Activated CD4-positive, alpha-beta T cell treated with anti-CD3 and anti-CD28 coated beads for 36 hours (primary cell): Measurements from ENCODE around the gene PCDHGA1. TPM values are rescaled to one million over a fixed set of nuclear protein-coding genes. Genes with fewer than 3 reads are reported as not detected.
A peak's percentile ranks its signal among the peaks of the same experiment; 100 is the strongest.

ENCODE experiments used
- ATAC-seq: fragments of 200-7000 bp; cut with Tn5 transposase; one replicate; pipeline ENCODE4 v1.10.0; 2021; ENCODE audit warnings: mild to moderate bottlenecking, moderate library complexity
- CTCF ChIA-PET: fragments of 350-600 bp; sonication (Branson Sonifier 250); formaldehyde crosslinking; loops from one replicate; lab custom pipeline; 2021; ENCODE audit warnings: antibody characterized with exemption; lab: Charles Lee
- POLR2A ChIA-PET: fragments of 350-600 bp; sonication (Branson Sonifier 250); formaldehyde crosslinking; loops from one replicate; lab custom pipeline; 2021; ENCODE audit warnings: antibody characterized with exemption, inconsistent platforms; lab: Charles Lee
- DNase-seq: peaks from one replicate; pipeline ENCODE4 v3.0.0-alpha.2; 2020
- H3K27ac Mint-ChIP-seq: one replicate; pipeline ENCODE4 v1.8.0; 2021; ENCODE audit warnings: mixed read lengths
- H3K27me3 Mint-ChIP-seq: one replicate; pipeline ENCODE4 v1.8.0; 2021; ENCODE audit warnings: mixed read lengths
- H3K36me3 Mint-ChIP-seq: one replicate; pipeline ENCODE4 v1.8.0; 2021; ENCODE audit warnings: low read depth, mixed read lengths
- H3K4me1 Mint-ChIP-seq: one replicate; pipeline ENCODE4 v1.8.0; 2021; ENCODE audit warnings: mixed read lengths
- H3K4me3 Mint-ChIP-seq: one replicate; pipeline ENCODE4 v1.8.0; 2021; ENCODE audit warnings: mild to moderate bottlenecking, moderate library complexity, mixed read lengths
- H3K9me3 Mint-ChIP-seq: one replicate; pipeline ENCODE4 v1.8.0; 2021; ENCODE audit warnings: low read depth, mixed read lengths
- intact Hi-C, 2 experiments: fragments of 100-400 bp; cut with DNase I in 1 of 2; cut with micrococcal nuclease in 1 of 2; formaldehyde crosslinking; loops; one replicate each; pipeline versions ENCODE4 v1.14.2 to v1.15.1; 2022 to 2024; cut with DNase I, micrococcal nuclease
- total RNA-seq, 2 experiments: library from RNA; stranded (reverse); gene quantifications; one replicate each; pipeline ENCODE4 v1.2.3, GENCODE V29; 2021

The PCDHGA1 gene
- total RNA-seq, 2 experiments from 2014 or later, result 0.05 TPM; not detected in 1

DNA sequence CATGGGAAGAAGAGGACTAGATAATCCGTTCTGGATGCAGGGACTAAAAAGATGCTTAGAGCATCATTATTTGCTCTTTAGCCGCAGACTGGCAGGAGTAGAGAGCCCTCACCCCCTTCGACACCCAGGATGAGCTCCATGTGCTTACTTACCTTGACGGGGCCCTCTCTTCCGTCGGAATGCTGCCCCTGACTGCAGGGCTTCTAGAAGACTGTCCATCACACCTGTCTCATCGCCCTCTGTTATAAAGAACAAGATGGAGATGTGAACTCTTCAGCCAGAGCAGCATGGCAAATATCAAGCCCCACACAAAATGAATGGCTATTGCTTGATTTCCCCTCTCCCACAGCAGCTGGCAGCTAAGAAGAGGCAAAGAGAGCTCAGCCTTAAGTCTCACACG is 193.7 kb downstream of the PCDHGA1 start:
- no peak overlapping the region for H3K27ac Mint-ChIP-seq
- DNase-seq, result no peak
- peaks cover 28% of the 10 kb centered on the region for H3K4me1 Mint-ChIP-seq
- ChIA-PET CTCF (interaction anchor here (0.6 to 10.2 kb wide), 20 partner anchors 11 to 756 kb away, joined by 3 to 101 read pairs (median 5); partner anchors contain the start of genes PCDHGA10, PCDHGA11, PCDHGA12 and PCDHGA4), POLR2A (no interaction called here)
- H3K27me3 Mint-ChIP-seq, result no peaks in the 10 kb centered on the region
- ATAC-seq, result no peak
- no peaks in the 10 kb centered on the region for H3K9me3 Mint-ChIP-seq
- peaks cover 66% of the 10 kb centered on the region for H3K36me3 Mint-ChIP-seq
- H3K4me3 Mint-ChIP-seq, result no peak overlapping the region
- intact Hi-C loops, result loop anchor here (1.0 to 5.0 kb wide), 7 partner anchors 33 to 203 kb away; partner anchors contain the start of genes PCDHGA10 (in 1 of the 2), PCDHGA11 (in 1 of the 2), PCDHGA12 (in 1 of the 2) and PCDHGB7 (in 1 of the 2)

DNA sequence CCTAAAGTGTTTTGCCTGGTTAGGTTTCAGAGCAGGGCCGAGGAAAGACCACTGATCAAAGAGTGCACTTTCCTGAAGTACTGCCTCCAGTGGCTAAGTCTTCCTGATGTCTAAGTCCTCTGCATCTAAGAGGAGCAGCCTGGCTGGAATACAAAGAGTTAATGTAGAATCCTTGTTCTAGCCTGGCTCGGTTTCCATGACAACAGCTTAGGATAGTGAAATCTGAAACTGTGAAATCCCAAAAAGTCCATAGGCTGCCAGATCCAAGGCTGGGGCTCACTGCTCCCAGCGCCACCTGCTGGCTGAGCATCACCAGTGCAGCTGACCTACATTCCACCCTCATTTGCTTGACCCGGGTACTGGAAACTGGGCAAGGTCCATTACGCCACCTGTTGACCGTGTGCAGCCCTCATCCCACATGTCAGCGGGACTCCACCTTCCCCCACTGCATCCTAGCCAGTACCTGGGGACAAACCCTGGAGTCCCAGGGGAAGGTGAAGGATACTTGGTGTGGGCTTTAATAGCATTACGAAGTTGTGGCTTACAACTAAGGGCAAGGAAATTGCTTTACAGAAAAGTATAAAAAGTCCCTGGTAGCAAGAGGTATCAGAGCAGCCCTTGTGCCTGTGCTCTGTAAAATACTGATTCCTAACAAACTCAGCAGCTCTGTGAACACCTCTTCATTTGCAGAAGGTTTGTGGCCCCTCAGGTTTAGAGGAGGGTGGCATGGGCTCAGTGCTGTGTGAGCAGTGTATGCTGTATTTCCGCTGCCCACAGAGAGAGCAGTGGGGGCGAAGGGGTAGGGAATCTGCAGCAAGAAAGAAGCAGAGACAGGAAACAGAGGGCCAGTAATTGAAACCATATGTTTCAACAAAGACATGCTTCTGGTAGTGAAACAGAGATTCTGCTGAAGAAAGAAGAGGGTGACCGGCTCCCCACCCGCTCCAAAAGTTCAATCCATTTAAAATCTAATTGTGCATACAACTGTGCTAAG is 194.6 kb downstream of the PCDHGA1 start:
- Mint-ChIP-seq H3K4me1 (peaks cover 28% of the 10 kb centered on the region), H3K27ac (no peak overlapping the region), H3K4me3 (no peak overlapping the region), H3K27me3 (no peaks in the 10 kb centered on the region), H3K36me3 (peaks cover 57% of the 10 kb centered on the region), H3K9me3 (no peaks in the 10 kb centered on the region)
- ChIA-PET POLR2A (no interaction called here), CTCF (interaction anchor here (0.5 to 10.2 kb wide), 19 partner anchors 11 to 757 kb away, joined by 3 to 101 read pairs (median 5); partner anchors contain the start of genes PCDHGA10, PCDHGA11, PCDHGA12 and PCDHGB5)
- DNase-seq (peak; percentile 67), ATAC-seq (peak; percentile 62)
- intact Hi-C loops, result loop anchor here (1.0 to 5.0 kb wide), 7 partner anchors 32 to 204 kb away; partner anchors contain the start of genes PCDHGA10 (in 1 of the 2), PCDHGA11 (in 1 of the 2), PCDHGA12 (in 1 of the 2) and PCDHGB7 (in 1 of the 2)

DNA sequence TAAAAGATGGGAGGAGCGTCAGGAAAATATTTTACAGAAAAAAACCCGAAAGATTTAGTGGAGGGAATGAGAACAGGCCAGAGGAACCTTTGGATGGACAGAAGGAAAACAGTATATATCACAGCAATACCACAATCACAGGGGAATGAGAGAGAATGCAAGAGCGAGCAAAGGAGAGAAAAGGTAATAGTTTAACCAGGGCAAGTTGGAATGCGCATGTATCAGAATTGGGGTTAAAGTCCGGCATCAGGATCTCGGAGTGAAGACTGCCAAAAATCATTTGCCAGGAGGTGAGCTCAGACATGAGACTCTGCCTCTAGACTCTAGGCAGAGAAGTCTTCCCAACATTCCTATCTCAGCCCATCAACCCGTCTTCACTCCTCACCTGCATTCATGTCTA is 195.3 kb downstream of the PCDHGA1 start:
- intact Hi-C loops, result loop anchor here (2.0 kb wide), 3 partner anchors 105 to 205 kb away; partner anchors contain the start of genes PCDHGA10 (in 1 of the 2), PCDHGA11 (in 1 of the 2) and TAF7 (in 1 of the 2)
- H3K4me3 Mint-ChIP-seq, result no peak overlapping the region
- ChIA-PET POLR2A (no interaction called here), CTCF (interaction anchor here (0.6 to 10.2 kb wide), 11 partner anchors 10 to 339 kb away, joined by 3 to 101 read pairs (median 10); partner anchors contain the start of genes PCDHB9, PCDHGA10, PCDHGA11 and PCDHGA12)
- no peaks in the 10 kb centered on the region for H3K27me3 Mint-ChIP-seq
- H3K36me3 Mint-ChIP-seq, result peaks cover 50% of the 10 kb centered on the region
- H3K4me1 Mint-ChIP-seq, result peaks cover 26% of the 10 kb centered on the region
- H3K27ac Mint-ChIP-seq, result no peak overlapping the region
- no peaks in the 10 kb centered on the region for H3K9me3 Mint-ChIP-seq
- ATAC-seq, result no peak
- DNase-seq, result no peak

DNA sequence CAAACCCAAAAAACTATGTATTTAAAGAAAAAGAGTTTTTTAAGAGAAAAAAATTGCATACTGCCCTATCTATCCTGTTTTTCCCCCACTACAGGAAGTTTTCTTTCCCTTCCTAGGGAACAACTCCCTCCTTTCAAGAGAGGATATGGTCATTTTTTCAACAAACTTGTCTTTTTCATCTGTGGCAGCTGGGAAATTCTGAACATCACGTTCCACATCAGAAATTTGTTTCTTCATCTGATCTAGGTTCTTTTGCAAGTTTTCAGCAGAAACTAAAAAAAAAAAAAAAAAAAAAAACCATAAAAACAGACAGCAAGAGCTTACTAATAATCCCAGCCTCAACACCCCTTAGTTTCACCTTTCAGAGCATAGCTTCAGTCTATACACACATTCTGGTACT is 197.1 kb downstream of the PCDHGA1 start:
- intact Hi-C loops, result no loop called here
- Mint-ChIP-seq H3K9me3 (no peaks in the 10 kb centered on the region), H3K4me1 (peaks cover 9% of the 10 kb centered on the region), H3K27ac (no peak overlapping the region), H3K4me3 (no peak overlapping the region), H3K36me3 (peaks cover 36% of the 10 kb centered on the region), H3K27me3 (no peaks in the 10 kb centered on the region)
- ATAC-seq, result no peak
- ChIA-PET POLR2A (interaction anchor here (0.6 kb wide), 1 partner anchor 53 kb away, joined by 7 read pairs; no protein-coding TSS in a partner anchor), CTCF (interaction anchor here (1.0 to 10.2 kb wide), 5 partner anchors 15 to 115 kb away, joined by 3 to 101 read pairs (median 8); partner anchors contain the start of genes PCDHGA10 and PCDHGA12)
- DNase-seq, result no peak

DNA sequence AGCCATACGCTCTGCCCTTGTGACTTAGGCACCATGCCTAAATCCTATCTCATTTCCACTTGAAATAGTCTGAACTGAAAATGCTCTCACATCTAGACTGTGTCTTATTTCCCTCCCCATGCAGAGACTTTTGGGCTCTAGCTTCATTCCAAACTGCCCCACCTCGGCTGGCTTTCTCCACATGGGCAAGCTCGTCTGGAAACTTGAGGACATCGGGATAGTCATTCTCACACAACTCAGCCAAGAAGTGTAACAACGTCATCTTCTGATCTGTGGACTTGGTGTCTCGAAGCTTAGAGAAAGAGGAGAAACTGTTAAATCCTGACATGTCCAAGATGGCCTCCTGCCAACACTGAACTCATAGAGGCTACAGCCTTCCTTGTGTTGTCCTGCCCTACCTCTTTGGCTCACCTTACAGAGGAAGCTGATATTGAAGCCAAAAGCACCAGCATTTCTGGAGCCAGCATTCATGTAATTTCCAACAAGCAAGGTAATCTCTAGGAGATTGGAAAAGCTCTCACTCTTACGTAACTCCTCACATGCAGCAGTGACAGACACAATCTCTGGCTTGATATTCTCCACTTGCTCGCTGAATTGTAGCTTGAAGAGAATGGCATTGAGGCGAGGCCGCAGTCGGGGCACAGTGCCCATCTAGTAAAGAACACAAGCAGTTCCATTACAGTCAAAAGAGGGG is 198.1 kb downstream of the PCDHGA1 start:
- no peaks in the 10 kb centered on the region for H3K27me3 Mint-ChIP-seq
- POLR2A ChIA-PET, result interaction anchor here (0.6 kb wide), 1 partner anchor 52 kb away, joined by 7 read pairs; no protein-coding TSS in a partner anchor
- H3K4me1 Mint-ChIP-seq, result no peaks in the 10 kb centered on the region
- intact Hi-C loops, result no loop called here
- CTCF ChIA-PET, result interaction anchor here (0.7 to 10.2 kb wide), 7 partner anchors 16 to 116 kb away, joined by 3 to 101 read pairs (median 8); partner anchors contain the start of genes PCDHGA10, PCDHGA12 and PCDHGB7
- ATAC-seq (no peak), DNase-seq (no peak)
- H3K9me3 Mint-ChIP-seq, result no peaks in the 10 kb centered on the region
- H3K27ac Mint-ChIP-seq, result peak overlapping the region; percentile 11
- no peak overlapping the region for H3K4me3 Mint-ChIP-seq
- H3K36me3 Mint-ChIP-seq, result peaks cover 36% of the 10 kb centered on the region

DNA sequence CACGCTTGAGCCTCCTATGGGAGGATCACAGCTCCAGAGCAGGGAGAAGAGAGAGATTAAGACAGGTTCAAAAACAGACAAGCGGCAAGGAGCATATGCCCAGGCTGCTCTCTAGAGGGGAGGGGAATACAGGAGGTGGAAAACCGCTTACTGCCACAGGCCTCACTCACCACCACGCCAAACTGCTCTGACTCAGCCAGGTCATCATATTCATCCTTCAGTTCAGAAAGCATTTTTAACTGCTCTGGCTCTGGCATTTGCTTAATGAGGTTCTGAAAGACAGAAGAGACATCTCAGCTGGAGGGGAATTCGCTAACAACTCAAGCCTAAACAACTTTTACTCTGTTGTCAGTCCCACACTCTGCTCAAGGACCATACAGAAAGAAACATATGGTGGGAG is 198.7 kb downstream of the PCDHGA1 start:
- H3K4me3 Mint-ChIP-seq, result no peak overlapping the region
- no peaks in the 10 kb centered on the region for H3K27me3 Mint-ChIP-seq
- intact Hi-C loops, result no loop called here
- ChIA-PET POLR2A (no interaction called here), CTCF (interaction anchor here (1.0 to 10.2 kb wide), 5 partner anchors 16 to 116 kb away, joined by 3 to 101 read pairs (median 8); partner anchors contain the start of genes PCDHGA10, PCDHGA12 and PCDHGB7)
- DNase-seq (no peak), ATAC-seq (no peak)
- peak overlapping the region; percentile 11 for H3K27ac Mint-ChIP-seq
- no peaks in the 10 kb centered on the region for H3K4me1 Mint-ChIP-seq
- peaks cover 36% of the 10 kb centered on the region for H3K36me3 Mint-ChIP-seq
- H3K9me3 Mint-ChIP-seq, result no peaks in the 10 kb centered on the region

DNA sequence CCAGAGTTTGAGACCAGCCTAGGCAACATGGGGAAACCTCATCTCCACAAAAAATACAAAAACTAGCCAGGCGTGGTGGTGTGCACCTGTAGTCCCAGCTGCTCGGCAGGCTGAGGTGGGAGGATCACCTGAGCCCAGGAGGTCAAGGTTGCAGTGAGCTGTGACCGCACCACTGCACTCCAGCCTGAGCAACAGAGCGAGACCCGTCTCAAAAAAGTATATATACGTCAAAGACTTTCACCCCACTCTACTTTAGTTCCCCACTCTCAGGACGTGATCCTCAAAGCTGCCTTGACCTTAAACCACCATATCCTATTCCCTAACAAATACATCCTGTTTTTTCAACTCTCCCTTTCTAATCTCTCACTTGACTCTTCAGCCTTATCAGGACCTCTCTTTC is 199.6 kb downstream of the PCDHGA1 start:
- Mint-ChIP-seq H3K9me3 (no peaks in the 10 kb centered on the region), H3K4me1 (no peaks in the 10 kb centered on the region), H3K4me3 (no peak overlapping the region), H3K27ac (no peak overlapping the region), H3K27me3 (no peaks in the 10 kb centered on the region), H3K36me3 (peaks cover 38% of the 10 kb centered on the region)
- POLR2A ChIA-PET, result interaction anchor here (0.6 kb wide), 1 partner anchor 50 kb away, joined by 3 read pairs; no protein-coding TSS in a partner anchor
- no peak for ATAC-seq
- CTCF ChIA-PET, result interaction anchor here (1.3 to 2.4 kb wide), 2 partner anchors 34 to 170 kb away, joined by 4 to 8 read pairs; partner anchors contain the start of gene PCDHGB2
- no peak for DNase-seq
- intact Hi-C loops, result no loop called here

DNA sequence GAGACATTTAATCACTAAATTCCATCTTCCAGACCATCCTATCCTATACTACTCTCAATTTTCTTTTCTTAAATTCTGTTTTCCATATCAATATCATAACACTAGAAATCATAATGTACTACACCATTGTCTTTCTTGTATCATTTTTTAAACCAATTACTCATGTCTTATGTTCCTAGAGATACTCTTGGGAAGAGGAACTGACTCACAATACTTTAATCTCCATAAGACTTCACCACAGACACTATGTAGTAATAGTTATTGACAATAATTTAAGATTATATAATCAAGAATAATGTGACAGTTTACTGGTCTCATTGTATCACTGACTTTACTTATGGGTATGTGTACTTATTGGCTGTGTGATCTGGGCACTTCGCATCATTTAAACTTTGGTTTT is 202.4 kb downstream of the PCDHGA1 start:
- intact Hi-C loops, result no loop called here
- ChIA-PET CTCF (interaction anchor here (1.0 to 5.1 kb wide), 3 partner anchors 10 to 310 kb away, joined by 3 to 44 read pairs (median 7); partner anchors contain the start of gene PCDHB14), POLR2A (no interaction called here)
- Mint-ChIP-seq H3K27me3 (no peaks in the 10 kb centered on the region), H3K9me3 (no peaks in the 10 kb centered on the region), H3K27ac (no peak overlapping the region), H3K4me1 (no peaks in the 10 kb centered on the region), H3K36me3 (peaks cover 30% of the 10 kb centered on the region), H3K4me3 (no peak overlapping the region)
- ATAC-seq (no peak), DNase-seq (no peak)

DNA sequence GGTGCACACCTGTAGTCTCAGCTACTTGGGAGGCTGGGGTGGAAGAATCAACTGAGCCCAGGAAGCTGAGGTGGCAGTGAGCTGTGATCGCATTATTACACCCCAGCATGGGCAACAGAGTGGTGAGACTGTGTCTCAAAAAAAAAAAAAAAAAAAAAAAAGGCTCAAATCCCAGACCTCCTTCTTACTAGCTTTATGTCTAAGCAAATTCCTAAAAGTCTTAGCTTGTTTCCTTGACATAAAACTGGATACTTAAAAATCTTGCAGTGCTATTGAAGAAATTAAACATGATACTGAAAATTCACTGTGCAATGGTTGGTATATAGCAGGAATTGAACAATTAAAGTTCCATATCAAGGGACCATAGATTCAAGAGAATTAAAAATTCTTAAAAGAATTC is 203.6 kb downstream of the PCDHGA1 start:
- no peak for DNase-seq
- H3K4me1 Mint-ChIP-seq, result no peaks in the 10 kb centered on the region
- no peak overlapping the region for H3K27ac Mint-ChIP-seq

DNA sequence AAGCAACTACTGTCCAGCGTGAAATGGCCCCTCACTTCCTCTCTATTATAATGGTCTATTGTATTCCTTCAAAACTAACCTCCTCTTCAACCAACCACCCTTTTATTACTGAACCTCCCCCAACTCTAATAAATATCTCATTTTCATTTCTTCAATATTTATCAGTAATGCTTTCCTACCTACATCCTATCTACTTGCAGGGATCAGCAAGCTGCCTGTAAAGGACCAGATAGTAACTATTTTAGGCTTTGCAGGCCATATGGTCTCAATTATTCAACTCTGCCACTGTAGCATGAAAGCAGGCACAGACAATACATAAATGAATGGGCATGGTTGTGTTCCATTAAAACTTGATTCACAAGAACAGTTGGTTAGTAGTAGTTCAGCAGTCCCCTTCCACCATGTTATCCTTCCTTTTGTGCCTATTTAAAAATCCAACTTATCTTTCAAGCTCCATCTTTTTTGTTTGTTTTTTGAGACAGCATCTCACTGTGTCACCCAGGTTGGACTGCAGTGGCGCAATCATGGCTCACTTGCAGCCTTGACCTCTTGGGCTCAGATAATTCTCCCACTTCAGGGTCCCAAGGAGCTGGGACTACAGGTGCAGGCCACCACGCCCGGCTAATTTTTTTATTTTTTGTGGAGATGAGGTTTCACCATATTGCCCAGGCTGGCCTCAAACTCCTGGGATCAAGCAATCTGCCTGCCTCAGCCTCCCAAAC is 204.3 kb downstream of the PCDHGA1 start:
- Mint-ChIP-seq H3K4me1 (no peaks in the 10 kb centered on the region), H3K27ac (peak overlapping the region; percentile 40)
- intact Hi-C loops, result no loop called here

More for the DNA sequence above, 203.6 kb downstream of the PCDHGA1 start:
- Mint-ChIP-seq H3K9me3 (no peaks in the 10 kb centered on the region), H3K4me3 (no peak overlapping the region), H3K36me3 (peaks cover 19% of the 10 kb centered on the region), H3K27me3 (no peaks in the 10 kb centered on the region)
- no peak for ATAC-seq
- intact Hi-C loops, result no loop called here
- CTCF ChIA-PET, result interaction anchor here (0.6 to 5.1 kb wide), 6 partner anchors 11 to 288 kb away, joined by 3 to 44 read pairs (median 6); no protein-coding TSS in a partner anchor
- POLR2A ChIA-PET, result no interaction called here

More for the DNA sequence above, 204.3 kb downstream of the PCDHGA1 start:
- ATAC-seq (no peak), DNase-seq (no peak)
- Mint-ChIP-seq H3K9me3 (no peaks in the 10 kb centered on the region), H3K27me3 (no peaks in the 10 kb centered on the region), H3K4me3 (no peak overlapping the region), H3K36me3 (peaks cover 24% of the 10 kb centered on the region)
- POLR2A ChIA-PET, result no interaction called here
- CTCF ChIA-PET, result interaction anchor here (1.2 to 5.1 kb wide), 4 partner anchors 12 to 121 kb away, joined by 3 to 44 read pairs (median 10); partner anchors contain the start of gene PCDHGA10
